HEK293 (cell line): Measurements from ENCODE around the gene ZMPSTE24.
"Not testable (repeated sequence)": the region's sequence is repeated elsewhere in the genome, so short reads cannot be mapped to it uniquely, and the experiment has no call there.

ENCODE experiments used
- CTCF ChIA-PET: fragments of 350-600 bp; formaldehyde crosslinking; extraction: SDS; loops from one replicate; lab custom pipeline; 2021; ENCODE audit warnings: antibody characterized with exemption; lab: Yijun Ruan, JAX
- POLR2A ChIA-PET: fragments of 300-600 bp; formaldehyde crosslinking; extraction: SDS; loops from one replicate; lab custom pipeline; 2020; ENCODE audit warnings: antibody characterized with exemption, inconsistent platforms; lab: Yijun Ruan, JAX
- H3K27ac ChIP-seq: fragments of 200-500 bp; sonication (Bioruptor generic); 2 replicates; pipeline ENCODE4 v1.5.1; 2014; ENCODE audit warnings: low read depth, low read length, control low read depth, inconsistent platforms; ENCODE audit errors: extremely low read depth
- H3K36me3 ChIP-seq, 2 experiments: fragments of 200-500 bp in 1 of 2; sonication (Bioruptor generic) in 1 of 2; 1 replicate in 1 of 2; 2 replicates in 1 of 2; pipeline ENCODE4 v1.5.1; 2014 to 2017; ENCODE audit warnings: inconsistent platforms in 2 of 2, low read length in 2 of 2; ENCODE audit not compliant: control insufficient read depth in 2 of 2, insufficient read depth in 1 of 2
- H3K4me1 ChIP-seq: fragments of 200-500 bp; sonication (Bioruptor generic); 2 replicates; pipeline ENCODE4 v1.5.1; 2014; ENCODE audit warnings: mild to moderate bottlenecking, low read length, inconsistent platforms; ENCODE audit not compliant: control insufficient read depth, insufficient read depth
- H3K4me3 ChIP-seq: 2 replicates; pipeline ENCODE4 v1.5.1; 2011; ENCODE audit warnings: low read depth, mild to moderate bottlenecking, control low read depth, low read length, moderate library complexity
- H3K9me3 ChIP-seq: fragments of 200-500 bp; sonication (Bioruptor generic); 2 replicates; pipeline ENCODE4 v1.5.1; 2014; ENCODE audit warnings: low read depth, low read length, inconsistent platforms; ENCODE audit not compliant: control insufficient read depth, insufficient read depth
- WT1 ChIP-seq: fragments of 450-650 bp; formaldehyde crosslinking; IDR thresholded peaks from 2 replicates; pipeline ENCODE4 v1.5.1; 2016; ENCODE audit warnings: missing biosample characterization, missing genetic modification characterization
- ZBTB48 ChIP-seq: fragments of 450-650 bp; formaldehyde crosslinking; IDR thresholded peaks from 2 replicates; pipeline ENCODE4 v1.5.1; 2016; ENCODE audit warnings: missing biosample characterization, missing genetic modification characterization
- ZNF133 ChIP-seq: fragments of 450-650 bp; formaldehyde crosslinking; IDR thresholded peaks from 2 replicates; pipeline ENCODE4 v1.5.1; 2016; ENCODE audit warnings: missing biosample characterization, missing genetic modification characterization
- ZNF302 ChIP-seq: fragments of 450-650 bp; formaldehyde crosslinking; IDR thresholded peaks from 2 replicates; pipeline ENCODE4 v1.5.1; 2016; ENCODE audit warnings: missing biosample characterization, missing genetic modification characterization, low read depth
- ZNF335 ChIP-seq: fragments of 450-650 bp; formaldehyde crosslinking; conservative IDR thresholded peaks from 2 replicates; pipeline ENCODE4 v1.5.1; 2016; ENCODE audit warnings: missing biosample characterization, missing genetic modification characterization
- ZNF639 ChIP-seq: fragments of 450-650 bp; formaldehyde crosslinking; IDR thresholded peaks from 2 replicates; pipeline ENCODE4 v1.5.1; 2016; ENCODE audit warnings: missing biosample characterization, missing genetic modification characterization
- ZNF658 ChIP-seq: fragments of 450-650 bp; formaldehyde crosslinking; IDR thresholded peaks from 2 replicates; pipeline ENCODE4; 2016; ENCODE audit warnings: missing biosample characterization, missing genetic modification characterization
- ZSCAN30 ChIP-seq: fragments of 450-650 bp; IDR thresholded peaks from 2 replicates; pipeline ENCODE4 v1.5.1; 2018; ENCODE audit warnings: missing biosample characterization, mild to moderate bottlenecking, missing genetic modification characterization, moderate library complexity
- ZSCAN5A ChIP-seq: fragments of 450-650 bp; formaldehyde crosslinking; IDR thresholded peaks from 2 replicates; pipeline ENCODE4 v1.5.1; 2016; ENCODE audit warnings: missing biosample characterization, missing genetic modification characterization
- TF ChIP-seq, protein P1 (sequence below): fragments of 450-650 bp; formaldehyde crosslinking; IDR thresholded peaks from 2 replicates; pipeline ENCODE4 v1.5.1; 2016; ENCODE audit warnings: missing biosample characterization, missing genetic modification characterization

ZMPSTE24 gene

DNA sequence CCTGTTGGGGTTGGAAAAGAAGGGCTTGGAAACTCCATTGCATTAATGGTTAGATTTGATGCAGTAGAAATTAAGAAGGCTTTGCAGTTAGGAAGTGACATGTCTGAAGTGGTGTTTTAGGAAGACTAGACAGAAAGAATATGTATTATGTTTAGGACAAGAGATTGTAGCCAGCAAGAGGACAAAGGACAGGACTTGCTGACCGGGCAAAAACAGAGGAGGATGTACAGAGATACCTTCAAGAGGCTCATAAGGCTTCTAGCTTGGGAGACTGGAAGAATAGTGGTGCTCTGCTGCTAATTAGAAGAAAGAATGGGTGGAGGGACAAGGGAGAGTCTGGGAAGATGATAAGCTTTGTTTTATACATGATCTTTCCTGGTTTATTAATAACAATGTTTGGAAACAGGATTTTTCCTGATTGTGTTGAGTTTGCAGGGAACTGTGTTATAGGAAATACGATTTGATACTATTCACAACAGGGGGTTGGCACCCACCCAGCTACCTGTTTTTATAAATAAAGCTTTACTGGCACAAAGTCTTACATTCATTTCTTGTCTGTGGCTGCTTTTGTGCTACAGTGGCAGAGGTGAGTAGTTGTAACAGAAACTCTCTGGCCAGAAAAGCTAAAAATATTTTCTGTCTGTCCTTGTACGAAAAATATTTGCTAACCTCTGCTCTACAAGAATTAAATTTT is 47.4 kb upstream of the ZMPSTE24 start:
- Histone ChIP-seq H3K9me3 (no peaks in the 10 kb centered on the region), H3K36me3 (peaks cover 4 to 46% of the 10 kb centered on the region in 2 experiments; a peak in 2 of 3 replicates), H3K27ac (no peak overlapping the region), H3K4me3 (no peak overlapping the region), H3K4me1 (peaks cover 9% of the 10 kb centered on the region; the same call in 1 of the 2 replicates)
- no peak for TF ChIP-seq ZSCAN30 (tag by site-specific recombination)
- TF ChIP-seq ZSCAN5A (tag by site-specific recombination), result no peak
- TF ChIP-seq ZNF133 (tag by site-specific recombination), result no peak
- CTCF ChIA-PET, result interaction anchor here (0.7 to 1.2 kb wide), 5 partner anchors 13 to 194 kb away, joined by 3 to 6 read pairs (median 5); no protein-coding TSS in a partner anchor
- POLR2A ChIA-PET, result no interaction called here

DNA sequence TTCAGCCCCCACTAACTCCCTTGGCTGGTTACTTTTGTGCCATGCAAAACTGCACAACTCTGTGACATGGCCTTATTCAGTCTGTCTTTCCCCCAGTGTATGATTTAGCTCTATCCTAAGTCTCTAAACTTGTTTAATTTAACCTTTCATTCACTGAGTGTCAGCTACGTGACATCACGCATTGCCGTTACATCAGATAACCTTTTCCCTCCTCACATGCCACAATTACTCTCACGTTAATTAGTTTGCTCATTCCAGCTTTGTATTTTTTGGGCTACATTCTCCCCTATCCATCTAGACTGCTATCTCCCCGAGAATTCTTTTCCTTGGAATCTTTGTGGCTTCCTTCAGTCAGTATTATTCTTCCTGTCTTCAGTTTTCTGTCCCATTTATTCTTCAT is 39.7 kb upstream of the ZMPSTE24 start:
- Histone ChIP-seq H3K36me3 (peaks cover 0 to 14% of the 10 kb centered on the region in 2 experiments; a peak in 2 of 3 replicates), H3K4me3 (no peak overlapping the region), H3K4me1 (no peaks in the 10 kb centered on the region), H3K27ac (no peak overlapping the region), H3K9me3 (no peaks in the 10 kb centered on the region)
- no peak for TF ChIP-seq ZNF639
- 0 out of 2 replicates have a peak, but pooled peaks have one; percentile 25 for TF ChIP-seq ZNF335 (tag by site-specific recombination)
- no peak for TF ChIP-seq WT1 (tag by site-specific recombination)
- ChIA-PET POLR2A (interaction anchor here (0.6 kb wide), 1 partner anchor 20 kb away, joined by 5 read pairs; no protein-coding TSS in a partner anchor), CTCF (interaction anchor here (0.6 kb wide), 1 partner anchor 57 kb away, joined by 3 read pairs; no protein-coding TSS in a partner anchor)

GRCh38 chr1:40221471-40221905 is 36.5 kb upstream of the ZMPSTE24 start:
- peaks cover 0 to 18% of the 10 kb centered on the region in 2 experiments; a peak in 2 of 3 replicates for H3K36me3 ChIP-seq
- H3K4me1 ChIP-seq, POLR2A ChIA-PET, CTCF ChIA-PET, H3K9me3 ChIP-seq, H3K27ac ChIP-seq, H3K4me3 ChIP-seq: not testable (repeated sequence)

DNA sequence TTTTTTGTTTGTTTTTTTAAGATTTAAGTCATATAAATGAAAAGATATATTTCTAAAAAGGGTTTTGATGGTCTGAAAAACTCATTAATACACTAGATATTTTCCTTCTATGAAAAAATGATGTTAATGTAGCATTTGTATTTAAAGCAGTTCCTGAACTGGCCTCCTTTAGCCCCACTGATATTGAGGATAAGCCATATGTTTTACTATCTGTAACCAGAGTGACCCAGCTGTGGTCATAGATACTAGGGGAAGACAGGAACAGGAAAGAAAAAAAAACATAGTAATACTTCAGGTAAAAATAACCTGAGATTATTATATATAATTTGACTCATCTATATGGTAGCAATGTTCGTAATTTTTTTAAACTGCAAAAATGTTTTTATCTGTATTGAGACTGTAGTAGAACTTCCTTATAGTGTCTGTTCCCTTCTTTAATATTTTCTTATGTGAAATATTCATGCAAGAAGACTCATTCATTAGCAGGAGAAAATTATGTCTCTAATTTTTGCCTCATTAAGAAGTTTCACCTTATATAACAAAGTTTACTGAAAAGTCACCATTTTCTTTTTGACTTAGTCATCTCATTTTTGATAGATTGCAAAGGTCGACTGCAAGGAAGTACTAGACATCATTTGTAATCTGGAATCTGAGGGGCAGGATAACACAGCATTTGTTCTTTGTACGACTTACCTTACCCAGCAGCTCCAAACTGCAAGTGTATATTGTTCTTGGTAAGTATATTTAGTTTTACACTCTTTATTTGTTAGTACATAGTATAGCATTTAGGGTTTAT is 35.9 kb upstream of the ZMPSTE24 start:
- no peak overlapping the region for H3K4me3 ChIP-seq
- no peaks in the 10 kb centered on the region for H3K4me1 ChIP-seq
- POLR2A ChIA-PET, result no interaction called here
- H3K9me3 ChIP-seq, result no peaks in the 10 kb centered on the region
- TF ChIP-seq ZNF302 (no peak), ZBTB48 (tag by site-specific recombination) (no peak), ZNF658 (no peak)
- TF ChIP-seq, protein P1, sequence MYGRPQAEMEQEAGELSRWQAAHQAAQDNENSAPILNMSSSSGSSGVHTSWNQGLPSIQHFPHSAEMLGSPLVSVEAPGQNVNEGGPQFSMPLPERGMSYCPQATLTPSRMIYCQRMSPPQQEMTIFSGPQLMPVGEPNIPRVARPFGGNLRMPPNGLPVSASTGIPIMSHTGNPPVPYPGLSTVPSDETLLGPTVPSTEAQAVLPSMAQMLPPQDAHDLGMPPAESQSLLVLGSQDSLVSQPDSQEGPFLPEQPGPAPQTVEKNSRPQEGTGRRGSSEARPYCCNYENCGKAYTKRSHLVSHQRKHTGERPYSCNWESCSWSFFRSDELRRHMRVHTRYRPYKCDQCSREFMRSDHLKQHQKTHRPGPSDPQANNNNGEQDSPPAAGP, result no peak
- CTCF ChIA-PET, result interaction anchor here (0.6 kb wide), 1 partner anchor 171 kb away, joined by 3 read pairs; no protein-coding TSS in a partner anchor
- peaks cover 0 to 18% of the 10 kb centered on the region in 2 experiments; a peak in 2 of 3 replicates for H3K36me3 ChIP-seq
- no peak overlapping the region for H3K27ac ChIP-seq
